ENCODE results near the gene SLCO2A1. TPM values are rescaled to one million over a fixed set of nuclear protein-coding genes. Genes with fewer than 3 reads are reported as not detected.

Gene SLCO2A1
- total RNA-seq, 1 donor from 2014 or later: not detected

DNA sequence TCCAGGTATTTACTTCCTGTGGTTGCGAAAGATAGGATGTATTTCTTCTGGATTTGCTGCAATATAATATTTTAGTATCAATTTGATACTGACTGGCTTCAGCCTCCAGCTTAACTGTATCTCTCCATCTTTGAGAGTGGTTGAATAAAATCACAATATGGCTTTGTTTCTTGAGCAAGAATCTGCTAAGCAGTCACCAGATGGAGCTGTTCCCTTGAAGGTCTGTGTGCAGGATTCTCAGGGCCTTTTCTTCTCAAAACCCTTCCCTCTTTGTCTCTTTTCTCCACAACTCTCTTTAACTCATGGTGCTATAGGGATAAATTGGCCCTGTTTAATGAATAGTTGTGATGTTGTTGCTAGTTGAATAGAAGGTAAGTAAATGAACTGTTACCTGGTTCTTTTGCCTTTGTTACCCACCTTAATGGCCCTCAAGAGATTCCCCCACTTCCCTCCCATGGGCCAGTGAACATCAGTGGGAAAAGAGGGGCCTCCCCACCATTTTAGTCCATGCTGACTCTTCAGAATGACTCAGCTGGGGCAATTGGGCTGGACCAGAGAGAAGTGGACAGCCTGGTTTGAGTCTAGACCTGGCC, 99.3 kb downstream of the SLCO2A1 start:
- no peak for FAIRE-seq

DNA sequence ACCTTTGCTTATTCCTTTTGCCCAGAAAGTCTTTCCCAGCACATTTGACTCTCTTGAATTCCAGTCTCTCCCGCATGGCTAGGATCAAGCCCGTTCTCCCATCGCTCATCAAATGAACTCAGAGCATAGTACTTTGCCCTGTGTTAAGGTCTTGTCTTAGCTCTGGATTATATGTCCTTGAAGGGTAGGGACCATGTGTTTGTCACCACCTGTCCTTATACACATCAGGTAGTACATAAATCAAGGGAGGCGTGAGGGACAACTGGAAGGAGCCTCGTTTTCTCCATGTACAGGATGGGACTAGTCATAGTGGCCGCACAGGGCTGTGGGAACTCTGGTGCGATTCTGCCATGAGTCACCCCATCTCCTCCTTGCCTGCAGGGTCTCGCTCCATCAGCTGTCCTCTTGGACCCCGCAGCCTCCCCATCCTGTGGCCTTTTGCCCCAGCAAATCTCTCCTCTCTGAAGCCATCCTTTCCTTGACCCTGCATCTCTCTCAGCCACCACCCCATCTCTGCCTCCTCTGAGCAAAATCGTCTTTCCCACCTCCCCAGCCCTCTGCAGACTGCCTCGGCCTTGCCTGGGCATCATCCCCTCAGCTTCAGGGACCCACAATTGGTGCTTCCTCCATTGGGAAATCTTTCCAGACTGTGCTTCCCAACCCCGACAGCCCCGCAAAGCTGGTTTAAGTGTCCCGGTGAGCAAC, 100.7 kb downstream of the SLCO2A1 start:
- no peaks in the 10 kb centered on the region for H3K36me3 ChIP-seq (ENCODE audit: control insufficient read depth, insufficient read depth, low read length)
- DNase-seq (ENCODE audit: low read depth): no peak
- H3K4me3 ChIP-seq (ENCODE audit: low read depth, low read length): no peak overlapping the region
- peaks cover 31% of the 10 kb centered on the region for H3K27me3 ChIP-seq (ENCODE audit: control insufficient read depth, insufficient read depth, low read length)
- no peak for FAIRE-seq
- TF ChIP-seq, protein P1, sequence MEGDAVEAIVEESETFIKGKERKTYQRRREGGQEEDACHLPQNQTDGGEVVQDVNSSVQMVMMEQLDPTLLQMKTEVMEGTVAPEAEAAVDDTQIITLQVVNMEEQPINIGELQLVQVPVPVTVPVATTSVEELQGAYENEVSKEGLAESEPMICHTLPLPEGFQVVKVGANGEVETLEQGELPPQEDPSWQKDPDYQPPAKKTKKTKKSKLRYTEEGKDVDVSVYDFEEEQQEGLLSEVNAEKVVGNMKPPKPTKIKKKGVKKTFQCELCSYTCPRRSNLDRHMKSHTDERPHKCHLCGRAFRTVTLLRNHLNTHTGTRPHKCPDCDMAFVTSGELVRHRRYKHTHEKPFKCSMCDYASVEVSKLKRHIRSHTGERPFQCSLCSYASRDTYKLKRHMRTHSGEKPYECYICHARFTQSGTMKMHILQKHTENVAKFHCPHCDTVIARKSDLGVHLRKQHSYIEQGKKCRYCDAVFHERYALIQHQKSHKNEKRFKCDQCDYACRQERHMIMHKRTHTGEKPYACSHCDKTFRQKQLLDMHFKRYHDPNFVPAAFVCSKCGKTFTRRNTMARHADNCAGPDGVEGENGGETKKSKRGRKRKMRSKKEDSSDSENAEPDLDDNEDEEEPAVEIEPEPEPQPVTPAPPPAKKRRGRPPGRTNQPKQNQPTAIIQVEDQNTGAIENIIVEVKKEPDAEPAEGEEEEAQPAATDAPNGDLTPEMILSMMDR (IDR thresholded peaks at IDR 0.05; ENCODE audit: insufficient read depth, low read length, severe bottlenecking): no peak

More for the DNA sequence above, 99.3 kb downstream of the SLCO2A1 start:
- TF ChIP-seq, protein P1 (IDR thresholded peaks at IDR 0.05; ENCODE audit: insufficient read depth, low read length, severe bottlenecking): peak; percentile 69
- Histone ChIP-seq H3K36me3 (ENCODE audit: control insufficient read depth, insufficient read depth, low read length) (no peaks in the 10 kb centered on the region), H3K4me3 (ENCODE audit: low read depth, low read length) (no peak overlapping the region), H3K27me3 (ENCODE audit: control insufficient read depth, insufficient read depth, low read length) (peaks cover 41% of the 10 kb centered on the region)
- peak; percentile 60 for DNase-seq (ENCODE audit: low read depth)

DNA sequence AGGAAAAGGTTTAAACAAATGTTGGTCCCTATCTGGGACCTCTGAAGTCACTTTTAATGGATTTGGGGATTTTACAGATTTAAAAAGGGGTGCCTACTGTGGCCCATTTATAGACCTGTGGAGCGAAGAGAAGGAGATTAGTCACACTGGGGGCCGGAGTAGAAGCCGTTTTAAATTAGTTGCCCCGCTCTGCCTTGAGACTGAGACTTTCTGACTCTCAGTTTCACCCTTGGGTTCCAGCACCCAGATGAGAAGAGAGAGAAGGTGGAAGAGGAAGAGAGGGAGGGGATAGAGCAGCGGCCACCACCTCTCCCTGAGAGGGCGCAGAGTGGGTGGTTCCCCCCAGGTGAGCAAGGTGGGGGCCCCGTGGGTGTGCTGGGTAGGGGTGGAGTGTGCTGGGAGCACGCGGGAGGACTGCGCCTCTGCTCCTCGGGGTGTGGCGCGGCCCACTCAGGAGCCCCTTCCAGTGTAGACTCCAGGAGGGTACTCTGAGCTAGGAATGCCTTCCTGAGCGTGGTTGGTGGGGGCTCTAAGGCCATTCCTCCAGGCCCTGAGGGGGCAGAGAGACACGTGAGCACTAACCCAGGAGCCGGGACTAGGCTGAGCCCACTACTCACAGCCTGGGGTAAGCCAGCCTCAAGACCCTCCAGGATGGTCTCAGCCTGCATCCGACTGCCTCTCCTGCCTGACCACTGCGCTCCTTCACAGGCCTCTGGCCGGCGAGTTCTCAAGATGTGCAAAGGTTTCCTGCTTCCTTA, 101.4 kb downstream of the SLCO2A1 start:
- Histone ChIP-seq H3K4me3 (ENCODE audit: low read depth, low read length) (no peak overlapping the region), H3K36me3 (ENCODE audit: control insufficient read depth, insufficient read depth, low read length) (no peaks in the 10 kb centered on the region), H3K27me3 (ENCODE audit: control insufficient read depth, insufficient read depth, low read length) (peaks cover 29% of the 10 kb centered on the region)
- TF ChIP-seq, protein P1 (IDR thresholded peaks at IDR 0.05; ENCODE audit: insufficient read depth, low read length, severe bottlenecking): no peak
- DNase-seq (ENCODE audit: low read depth) (no peak), FAIRE-seq (peak; percentile 7)

DNA sequence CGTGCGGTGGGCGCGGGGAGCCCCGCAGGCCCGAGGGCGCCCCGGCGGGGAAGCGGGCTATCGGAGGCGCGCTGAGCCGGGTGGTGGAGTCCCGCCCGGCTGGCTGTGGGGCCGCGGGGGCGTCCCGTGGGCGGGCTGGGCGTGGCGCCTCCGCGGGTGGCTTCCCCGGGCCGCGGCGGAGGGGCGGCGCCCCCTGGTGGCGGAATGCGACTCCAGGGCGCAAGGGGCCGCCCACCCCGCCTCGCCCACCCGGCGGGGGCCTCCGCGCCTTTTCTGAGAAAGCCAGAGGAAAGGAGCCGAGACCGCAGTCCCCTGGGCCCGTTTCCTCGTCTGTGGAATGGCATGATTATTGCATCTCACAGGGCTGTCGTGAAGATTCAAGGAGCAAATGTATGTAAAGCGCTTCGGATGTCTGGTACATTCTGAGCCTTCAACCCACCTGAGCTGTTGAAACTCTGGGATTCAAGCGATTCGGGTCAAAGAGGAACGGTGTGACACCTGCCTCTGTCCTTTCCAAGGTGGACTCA, 102.1 kb downstream of the SLCO2A1 start:
- Histone ChIP-seq H3K27me3 (ENCODE audit: control insufficient read depth, insufficient read depth, low read length) (peaks cover 27% of the 10 kb centered on the region), H3K4me3 (ENCODE audit: low read depth, low read length) (peak overlapping the region; percentile 7), H3K36me3 (ENCODE audit: control insufficient read depth, insufficient read depth, low read length) (no peaks in the 10 kb centered on the region)
- FAIRE-seq: peak; percentile 55
- TF ChIP-seq, protein P1 (IDR thresholded peaks at IDR 0.05; ENCODE audit: insufficient read depth, low read length, severe bottlenecking): peak; percentile 60
- no peak for DNase-seq (ENCODE audit: low read depth)

DNA sequence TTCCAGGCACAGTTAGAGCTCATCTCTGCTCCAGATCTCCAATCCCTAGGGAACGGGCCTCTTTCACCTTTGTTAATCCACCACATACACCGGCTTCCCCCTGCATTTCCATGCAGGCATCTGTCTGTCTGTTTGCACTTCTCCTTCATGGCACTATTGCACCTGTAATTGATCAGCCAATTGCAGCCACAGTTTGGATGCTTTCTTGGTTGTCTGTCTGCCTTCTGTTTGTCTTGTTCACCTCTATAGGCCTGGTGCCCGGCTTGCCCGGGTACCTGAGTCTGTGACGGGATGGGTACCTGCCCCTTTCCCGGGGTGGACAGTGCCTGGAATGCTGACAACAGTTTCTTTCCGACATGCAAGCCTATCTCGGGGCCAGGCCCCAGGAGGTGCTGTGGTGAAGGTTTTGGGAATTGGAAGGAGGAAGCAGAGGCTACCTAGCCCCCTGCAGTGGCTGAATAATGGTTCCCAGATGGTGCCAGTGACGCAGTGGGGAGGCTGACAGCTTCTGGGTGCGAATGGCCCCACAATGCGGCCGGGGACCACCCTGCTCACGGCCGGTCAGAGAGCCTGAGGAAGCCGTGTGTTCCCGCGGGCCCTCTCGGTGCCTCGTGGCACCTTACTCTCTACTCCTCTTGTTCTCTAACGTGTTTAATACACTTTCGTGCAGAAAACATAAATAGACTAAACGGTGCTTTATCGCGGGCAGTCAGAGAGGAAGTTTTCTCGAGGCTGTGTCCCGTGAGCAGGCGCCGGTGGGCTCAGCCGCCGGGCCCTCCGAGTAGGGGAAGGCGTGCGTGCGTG, 102.8 kb downstream of the SLCO2A1 start:
- DNase-seq (ENCODE audit: low read depth): no peak
- no peak for FAIRE-seq
- Histone ChIP-seq H3K4me3 (ENCODE audit: low read depth, low read length) (peak overlapping the region; percentile 7), H3K27me3 (ENCODE audit: control insufficient read depth, insufficient read depth, low read length) (peaks cover 27% of the 10 kb centered on the region), H3K36me3 (ENCODE audit: control insufficient read depth, insufficient read depth, low read length) (no peaks in the 10 kb centered on the region)
- TF ChIP-seq, protein P1 (IDR thresholded peaks at IDR 0.05; ENCODE audit: insufficient read depth, low read length, severe bottlenecking): no peak
